T-helper 9 cell (primary cell): Measurements from ENCODE around the gene NOL3.
A peak's percentile ranks its signal among the peaks of the same experiment; 100 is the strongest.

Experiments
- DNase-seq: peaks from one replicate; pipeline ENCODE4 v3.0.0-alpha.2; 2020

The NOL3 gene

GRCh38 chr16:67155295-67156142 lies 14.8 kb upstream of the NOL3 start:
- DNase-seq = peak; percentile 77

GRCh38 chr16:67156143-67156844 lies 14.0 kb upstream of the NOL3 start:
- no peak for DNase-seq

- no peak for DNase-seq
Measured at GRCh38 chr16:67157106-67157748, 13.1 kb upstream of the NOL3 start.

DNA sequence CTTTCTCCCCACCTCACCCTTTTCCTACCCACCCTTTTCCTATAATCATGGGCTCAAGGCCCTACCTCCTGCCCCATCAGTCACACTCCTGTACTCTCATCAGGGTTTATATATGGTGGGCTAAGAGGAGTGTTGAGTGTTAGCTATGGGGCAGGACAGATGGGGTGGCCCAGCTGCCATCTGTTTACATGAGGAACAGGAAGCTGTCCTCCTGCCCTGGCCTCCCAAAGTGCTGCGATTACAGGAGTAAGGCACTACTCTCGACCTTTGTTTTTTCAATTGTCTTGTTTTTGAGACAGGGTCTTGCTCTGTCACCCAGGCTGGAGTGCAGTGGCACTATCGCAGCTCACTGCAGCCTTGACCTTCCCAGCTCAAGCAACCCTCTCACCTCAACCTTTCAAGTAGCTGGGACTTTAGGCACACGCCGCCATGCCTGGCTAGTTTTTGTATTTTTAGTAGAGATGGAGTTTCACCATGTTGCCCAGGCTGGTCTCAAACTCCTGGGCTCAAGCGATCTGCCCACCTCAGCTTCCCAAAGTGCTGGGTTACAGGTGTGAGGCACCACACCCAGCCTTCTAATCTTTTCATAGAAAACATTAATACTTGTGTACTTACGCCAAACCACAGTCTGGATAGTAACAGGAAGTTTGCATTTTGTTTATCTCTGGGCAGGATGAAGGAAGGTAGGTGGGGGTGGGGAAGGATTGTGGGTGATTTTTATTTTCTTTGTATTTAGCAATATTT lies 12.3 kb upstream of the NOL3 start:
- no peak for DNase-seq

- peak; percentile 72 for DNase-seq
Measured at GRCh38 chr16:67158637-67159600, 11.4 kb upstream of the NOL3 start.

GRCh38 chr16:67161595-67162058 lies 8.7 kb upstream of the NOL3 start:
- DNase-seq = no peak

- no peak for DNase-seq
Measured at GRCh38 chr16:67162506-67163163, 7.7 kb upstream of the NOL3 start.

GRCh38 chr16:67163164-67163998 lies 7.0 kb upstream of the NOL3 start:
- no peak for DNase-seq

DNA sequence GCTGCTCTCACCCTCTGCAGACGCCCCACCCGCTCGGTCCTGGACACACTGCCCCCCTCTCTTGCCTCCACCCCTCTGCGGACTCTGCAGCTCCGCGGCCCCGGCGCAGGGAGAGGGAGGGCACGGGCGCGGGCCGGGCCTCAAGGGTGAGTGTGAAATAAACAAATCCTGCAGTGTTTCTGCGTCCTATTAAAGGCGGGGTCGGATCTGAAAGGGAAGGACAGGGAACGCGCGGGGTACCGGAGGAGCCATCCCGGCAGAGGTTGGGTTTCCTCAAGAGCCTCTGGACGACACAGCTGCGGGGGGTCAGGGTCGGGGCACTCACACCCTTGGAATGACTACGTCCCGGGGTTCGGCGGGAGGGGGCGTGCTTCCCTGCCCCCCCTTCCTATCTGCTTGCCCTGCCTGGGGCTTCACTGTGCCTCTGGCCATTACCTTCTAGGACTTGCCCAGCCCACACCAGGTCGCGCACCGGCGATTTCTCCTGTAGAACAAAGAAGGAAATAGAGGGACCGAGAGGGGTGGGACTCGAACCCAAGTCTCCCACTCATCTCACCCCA lies 6.3 kb upstream of the NOL3 start:
- no peak for DNase-seq

- DNase-seq = no peak
Measured at GRCh38 chr16:67164599-67165061, 5.7 kb upstream of the NOL3 start, which contains the start of gene HSF4. HSF4 (plus strand) TSS chr16:67164745; CDS start chr16:67164812, 67 bp downstream.

DNA sequence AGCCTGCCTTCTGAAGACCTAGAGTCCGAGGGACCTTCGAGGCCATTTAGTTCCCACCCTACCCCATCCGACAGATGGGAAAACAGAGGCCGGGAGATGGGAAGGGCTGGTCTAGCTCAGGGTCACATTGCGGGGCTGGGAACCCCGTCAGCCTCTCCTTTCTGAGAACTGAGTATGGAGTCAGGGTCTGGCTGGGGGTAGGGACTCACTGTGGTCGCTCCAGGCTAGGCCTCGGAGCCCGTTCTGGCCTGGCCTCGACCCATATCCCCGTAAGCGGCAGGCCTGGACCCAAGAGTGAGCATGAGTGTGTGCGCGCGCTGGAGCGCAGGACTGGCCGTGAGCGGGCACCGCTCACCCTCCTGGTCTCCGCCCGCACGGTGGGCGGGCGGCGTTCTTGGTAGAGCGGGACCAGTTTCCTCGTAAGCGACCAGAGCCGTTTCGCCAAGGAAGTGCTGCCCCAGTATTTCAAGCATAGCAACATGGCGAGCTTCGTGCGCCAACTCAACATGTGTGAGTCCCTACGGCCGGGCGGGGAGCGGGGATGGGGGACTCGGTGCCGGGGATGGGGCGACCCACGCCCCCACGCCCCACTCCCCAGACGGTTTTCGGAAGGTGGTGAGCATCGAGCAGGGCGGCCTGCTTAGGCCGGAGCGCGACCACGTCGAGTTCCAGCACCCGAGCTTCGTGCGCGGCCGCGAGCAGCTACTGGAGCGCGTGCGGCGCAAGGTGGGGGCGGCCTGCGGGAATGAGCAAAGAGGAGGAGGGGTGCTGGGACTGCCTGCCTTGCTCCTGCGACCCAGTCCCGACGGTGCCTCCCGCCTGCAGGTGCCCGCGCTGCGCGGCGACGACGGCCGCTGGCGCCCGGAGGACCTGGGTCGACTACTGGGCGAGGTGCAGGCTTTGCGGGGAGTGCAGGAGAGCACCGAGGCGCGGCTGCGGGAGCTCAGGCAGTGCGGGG lies 4.9 kb upstream of the NOL3 start:
- DNase-seq = no peak

DNA sequence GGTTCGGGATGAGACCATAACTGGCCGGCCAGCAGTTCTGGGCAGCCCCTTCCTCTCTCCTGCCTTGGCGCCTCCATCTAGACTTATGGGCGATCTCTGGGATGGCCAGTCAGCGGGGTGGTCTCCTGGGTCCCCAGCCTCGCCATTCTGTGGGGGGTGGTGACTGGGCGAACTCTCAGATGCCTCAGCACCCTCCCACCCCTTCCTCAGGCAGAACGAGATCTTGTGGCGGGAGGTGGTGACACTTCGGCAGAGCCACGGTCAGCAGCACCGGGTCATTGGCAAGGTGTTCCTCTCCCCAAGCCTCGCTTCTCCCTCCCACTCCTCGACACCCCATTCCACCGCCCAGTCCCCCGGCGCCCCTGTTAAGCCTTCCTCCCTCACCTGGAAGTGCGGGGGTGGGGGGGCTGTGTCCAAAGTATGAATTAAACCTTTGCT lies 4.2 kb upstream of the NOL3 start:
- no peak for DNase-seq

GRCh38 chr16:67166598-67167168 lies 3.7 kb upstream of the NOL3 start:
- no peak for DNase-seq

- DNase-seq = no peak
Measured at GRCh38 chr16:67167588-67167987, 2.8 kb upstream of the NOL3 start.

GRCh38 chr16:67169011-67169451 lies 1.3 kb upstream of the NOL3 start:
- DNase-seq = no peak

GRCh38 chr16:67169642-67170167 lies 633 bp upstream of the NOL3 start:
- DNase-seq = no peak

DNA sequence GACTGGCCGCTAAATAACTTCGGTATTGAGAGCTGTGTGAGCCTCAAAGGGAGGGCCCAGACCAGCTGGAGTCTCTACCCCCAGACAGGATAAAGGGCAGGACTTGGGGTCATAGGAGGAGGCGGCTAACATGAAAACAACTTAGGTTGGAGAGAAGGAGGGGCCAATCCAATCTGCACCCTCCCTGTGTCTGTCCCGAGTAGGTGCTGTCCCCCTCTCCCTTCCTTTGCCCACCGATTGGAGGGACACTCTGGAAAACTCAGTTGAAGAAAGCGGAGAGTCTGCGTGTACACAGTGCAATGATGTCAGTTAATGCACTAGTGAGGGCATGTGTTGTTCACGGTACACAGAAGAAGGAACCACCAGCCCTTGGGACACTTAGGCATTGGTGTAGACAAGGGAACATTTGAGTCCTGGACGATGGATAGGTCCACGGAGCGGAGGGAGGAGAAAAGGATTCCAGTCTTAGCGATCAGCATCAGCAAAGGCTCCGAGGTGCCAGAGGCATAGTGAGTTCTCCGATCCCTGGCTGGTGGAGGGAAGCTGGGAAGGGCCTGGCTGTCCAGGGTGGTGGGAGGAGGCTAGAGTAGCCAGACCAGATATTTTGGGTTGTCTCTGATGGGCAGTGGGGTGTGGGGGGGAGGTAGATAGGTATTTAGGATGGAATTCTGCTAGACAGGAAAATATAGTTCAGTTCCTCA lies 761 bp downstream of the NOL3 start:
- DNase-seq = no peak
